Neuronal stem cell (in vitro differentiated cells): ENCODE data around the gene UCK2.

Source experiments
- DNase-seq: peaks from one replicate; pipeline ENCODE4 v3.0.0-alpha.2; 2013; ENCODE audit warnings: low spot score
- H2AFZ ChIP-seq: one replicate; pipeline ENCODE4 v1.6.1; 2013; ENCODE audit warnings: mild to moderate bottlenecking, low read length, inconsistent platforms
- H2AK5ac ChIP-seq: 2 replicates; pipeline ENCODE4 v1.6.1; 2013; ENCODE audit warnings: low read depth, mild to moderate bottlenecking, inconsistent platforms, low read length, moderate library complexity, mixed read lengths
- H2BK120ac ChIP-seq: 2 replicates; pipeline ENCODE4 v1.6.1; 2013; ENCODE audit warnings: low read depth, mild to moderate bottlenecking, inconsistent platforms, low read length, moderate library complexity, mixed read lengths
- H2BK12ac ChIP-seq: one replicate; pipeline ENCODE4 v1.6.1; 2013; ENCODE audit warnings: low read length, inconsistent platforms
- H2BK15ac ChIP-seq: 2 replicates; pipeline ENCODE4 v1.6.1; 2013; ENCODE audit warnings: mild to moderate bottlenecking, low read length, inconsistent platforms, mixed read lengths
- H2BK5ac ChIP-seq: one replicate; pipeline ENCODE4 v1.6.1; 2013; ENCODE audit warnings: inconsistent platforms, mild to moderate bottlenecking, low read length, moderate library complexity
- H3K14ac ChIP-seq: one replicate; pipeline ENCODE4 v1.6.1; 2013; ENCODE audit warnings: low read length, inconsistent platforms
- H3K18ac ChIP-seq: 2 replicates; pipeline ENCODE4 v1.6.1; 2013; ENCODE audit warnings: low read length, inconsistent platforms
- H3K23ac ChIP-seq: 2 replicates; pipeline ENCODE4 v1.6.1; 2013; ENCODE audit warnings: low read depth, mild to moderate bottlenecking, mixed read lengths, low read length, inconsistent platforms; ENCODE audit not compliant: poor library complexity
- H3K27ac ChIP-seq: replicated peaks from 3 replicates; pipeline ENCODE4 v1.5.1; 2013; ENCODE audit warnings: low read length, inconsistent platforms
- H3K27me3 ChIP-seq, 3 experiments: 2 replicates each; pipeline ENCODE4 v1.6.1; 2013; ENCODE audit warnings: low read length in 3 of 3, mild to moderate bottlenecking in 2 of 3, inconsistent platforms in 1 of 3, low read depth in 1 of 3, mixed read lengths in 1 of 3, moderate library complexity in 1 of 3; ENCODE audit not compliant: control insufficient read depth in 3 of 3, insufficient read depth in 3 of 3
- H3K36me3 ChIP-seq, 2 donors: replicated peaks in 1 of 2; 2 replicates each; pipeline ENCODE4 v1.6.1; 2013; ENCODE audit warnings: low read length in 2 of 2; ENCODE audit not compliant: control insufficient read depth in 2 of 2, insufficient read depth in 2 of 2
- H3K4ac ChIP-seq: 2 replicates; pipeline ENCODE4 v1.6.1; 2013; ENCODE audit warnings: inconsistent platforms, mild to moderate bottlenecking, low read length, moderate library complexity
- H3K4me1 ChIP-seq, 2 donors: 1 replicate in 1 of 2; 2 replicates in 1 of 2; pipeline ENCODE4 v1.6.1; 2013; ENCODE audit warnings: low read length in 2 of 2, low read depth in 1 of 2; ENCODE audit not compliant: control insufficient read depth in 2 of 2, insufficient read depth in 1 of 2
- H3K4me2 ChIP-seq: one replicate; pipeline ENCODE4 v1.6.1; 2013; ENCODE audit warnings: mild to moderate bottlenecking, low read length, inconsistent platforms; ENCODE audit not compliant: insufficient read depth, poor library complexity, severe bottlenecking
- H3K4me3 ChIP-seq, 2 donors: 2 replicates each; pipeline ENCODE4 v1.5.1; 2013; ENCODE audit warnings: low read length in 2 of 2, mild to moderate bottlenecking in 2 of 2, inconsistent platforms in 1 of 2, moderate library complexity in 1 of 2
- H3K79me1 ChIP-seq: one replicate; pipeline ENCODE4 v1.6.1; 2013; ENCODE audit warnings: low read depth, mild to moderate bottlenecking, inconsistent platforms, low read length, moderate library complexity
- H3K9ac ChIP-seq: one replicate; pipeline ENCODE4 v1.6.1; 2013; ENCODE audit warnings: mild to moderate bottlenecking, low read depth, low read length, inconsistent platforms; ENCODE audit not compliant: poor library complexity
- H3K9me3 ChIP-seq, 2 donors: replicated peaks in 1 of 2; 2 replicates each; pipeline versions ENCODE3 to v1.6.1; 2013; ENCODE audit warnings: low read length in 2 of 2, mild to moderate bottlenecking in 2 of 2, inconsistent platforms in 1 of 2, low read depth in 1 of 2, mixed read lengths in 1 of 2, moderate library complexity in 1 of 2; ENCODE audit not compliant: control insufficient read depth in 2 of 2, insufficient read depth in 1 of 2
- H4K8ac ChIP-seq: one replicate; pipeline ENCODE4 v1.6.1; 2013; ENCODE audit warnings: low read depth, mild to moderate bottlenecking, inconsistent platforms, low read length, moderate library complexity
- H4K91ac ChIP-seq: one replicate; pipeline ENCODE4 v1.6.1; 2013; ENCODE audit warnings: low read length, low read depth, mild to moderate bottlenecking, inconsistent platforms; ENCODE audit not compliant: poor library complexity
- WGBS, 2 donors: extraction: QIAGEN DNeasy Blood & Tissue Kit; methylation state at CpG; one replicate each; pipeline ENCODE4 v1.1.7; 2013; ENCODE audit warnings: missing lambda C conversion rate in 2 of 2, mixed read lengths in 1 of 2; ENCODE audit not compliant: insufficient read length in 2 of 2, insufficient replicate concordance in 1 of 2; ENCODE audit errors: extremely low coverage in 2 of 2; 5-methylcytosine and 5-hydroxymethylcytosine counted together

UCK2 gene

DNA sequence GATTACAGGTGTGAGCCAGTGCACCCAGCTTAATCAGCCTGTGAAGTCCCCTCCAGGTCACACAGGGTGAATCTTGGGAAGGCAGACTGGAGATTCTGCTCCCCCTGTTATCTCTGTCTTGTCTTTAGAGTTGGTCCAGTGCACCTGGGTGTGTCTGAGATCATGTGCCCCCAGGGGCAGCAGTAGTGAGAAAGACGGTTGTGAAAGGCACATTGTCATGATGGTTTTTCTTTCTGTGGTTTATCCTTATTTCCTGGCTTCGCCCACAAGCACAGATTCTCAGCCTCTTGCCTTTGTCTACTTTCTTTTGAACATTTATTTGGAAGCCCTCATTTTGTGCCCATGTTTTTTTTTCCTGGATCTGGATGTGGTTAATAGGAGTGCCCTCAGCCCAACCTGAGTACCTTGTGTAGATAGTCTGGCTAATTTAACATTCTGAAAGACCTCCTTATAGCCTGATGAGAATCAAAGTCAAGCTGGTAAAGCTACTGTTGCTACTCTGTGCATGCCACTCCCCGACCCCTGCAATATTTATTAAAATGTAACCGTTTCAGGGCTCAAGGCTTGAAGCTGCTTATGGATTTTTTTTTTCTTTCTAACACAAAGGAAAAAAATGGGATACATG, 23.7 kb downstream of the UCK2 start:
- Histone ChIP-seq H3K36me3 (peaks cover 0 to 8% of the 10 kb centered on the region in 2 donors), H3K4me3 (no peak overlapping the region), H3K18ac (no peak overlapping the region), H4K8ac (no peak overlapping the region), H2AFZ (no peak overlapping the region), H3K14ac (no peak overlapping the region), H3K4me2 (no peak overlapping the region), H2BK12ac (no peak overlapping the region), H3K9me3 (peaks cover 0 to 12% of the 10 kb centered on the region in 2 donors), H3K27ac (no peak overlapping the region), H3K4me1 (peaks cover 2 to 10% of the 10 kb centered on the region in 2 donors), H3K9ac (no peak overlapping the region), H3K23ac (no peak overlapping the region), H3K79me1 (peaks cover 6% of the 10 kb centered on the region), H2BK120ac (no peak overlapping the region), H2AK5ac (no peak overlapping the region), H2BK5ac (no peak overlapping the region), H3K4ac (no peak overlapping the region), H4K91ac (no peak overlapping the region), H2BK15ac (no peak overlapping the region), H3K27me3 (no peaks in the 10 kb centered on the region)
- no CpG with 5 or more reads among the region's 4 CpGs for WGBS, 2 donors
- no peak for DNase-seq

DNA sequence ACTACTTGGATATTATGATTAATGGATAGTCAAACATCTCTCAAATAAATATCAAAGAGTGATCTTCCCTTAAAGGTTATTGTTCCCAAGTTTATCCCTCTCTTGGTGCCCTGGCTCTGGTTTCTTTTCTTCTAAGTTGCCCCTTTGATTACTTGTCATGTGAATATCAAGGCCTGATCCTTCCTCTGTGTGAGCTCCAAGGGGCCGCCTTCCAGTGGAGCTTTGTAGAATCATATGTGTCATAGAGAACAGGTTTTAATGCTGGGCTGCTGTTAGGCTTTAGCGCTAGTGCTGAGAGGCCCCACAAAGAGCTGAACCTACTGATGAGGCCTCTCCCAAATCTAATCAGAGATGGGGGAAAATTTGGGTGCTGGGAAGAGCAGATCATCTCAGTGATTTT, 25.5 kb downstream of the UCK2 start:
- no peak overlapping the region for H4K91ac ChIP-seq
- peaks cover 13% of the 10 kb centered on the region for H3K79me1 ChIP-seq
- H3K9me3 ChIP-seq = peaks cover 0 to 10% of the 10 kb centered on the region in 2 donors
- no peak for DNase-seq
- no peak overlapping the region for H3K27ac ChIP-seq
- H4K8ac ChIP-seq = no peak overlapping the region
- no peak overlapping the region for H3K4me2 ChIP-seq
- no peaks in the 10 kb centered on the region for H3K27me3 ChIP-seq
- no peak overlapping the region for H2BK120ac ChIP-seq
- no peak overlapping the region for H2BK15ac ChIP-seq
- peaks cover 0 to 8% of the 10 kb centered on the region in 2 donors for H3K36me3 ChIP-seq
- H3K4ac ChIP-seq = no peak overlapping the region
- H3K23ac ChIP-seq = no peak overlapping the region
- H3K4me3 ChIP-seq = no peak overlapping the region
- no peak overlapping the region for H3K9ac ChIP-seq
- H2AFZ ChIP-seq = no peak overlapping the region
- H2BK12ac ChIP-seq = no peak overlapping the region
- no peak overlapping the region for H3K18ac ChIP-seq
- no peak overlapping the region for H2AK5ac ChIP-seq
- H2BK5ac ChIP-seq = no peak overlapping the region
- no peak overlapping the region for H3K14ac ChIP-seq
- H3K4me1 ChIP-seq = peaks cover 10 to 12% of the 10 kb centered on the region in 2 donors
- no CpG with 5 or more reads among the region's 2 CpGs for WGBS, 2 donors

DNA sequence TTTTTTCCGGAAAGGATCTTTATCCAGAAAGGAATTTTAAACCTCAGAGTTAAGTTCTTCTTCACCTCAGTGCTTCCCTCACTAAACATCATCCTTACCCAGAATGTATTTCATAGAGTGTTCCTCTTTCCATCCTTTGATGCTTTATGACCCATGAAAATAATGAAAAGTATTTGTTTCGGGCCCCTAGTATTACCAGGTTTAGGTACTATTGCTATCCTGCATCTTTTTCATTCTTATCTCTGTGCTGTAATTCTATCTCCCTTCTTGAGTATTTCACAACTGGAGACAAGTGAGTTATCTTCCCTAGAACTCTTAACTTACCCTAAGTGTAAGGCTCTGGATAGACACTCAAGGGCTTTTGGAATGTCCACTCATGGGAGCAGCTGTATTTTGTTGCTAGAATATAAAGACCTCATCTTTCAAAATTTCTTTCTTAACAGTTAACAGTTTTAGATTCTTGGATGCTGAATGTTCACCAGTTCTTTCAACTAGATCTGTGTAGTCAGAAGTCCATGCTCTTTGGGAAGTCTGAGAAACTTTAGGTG, 26.2 kb downstream of the UCK2 start:
- H4K91ac ChIP-seq = no peak overlapping the region
- H2AK5ac ChIP-seq = no peak overlapping the region
- no peak overlapping the region for H2AFZ ChIP-seq
- peaks cover 0 to 3% of the 10 kb centered on the region in 2 donors for H3K36me3 ChIP-seq
- H3K4me1 ChIP-seq = peaks cover 10 to 19% of the 10 kb centered on the region in 2 donors
- H3K4me3 ChIP-seq = no peak overlapping the region
- no peaks in the 10 kb centered on the region for H3K27me3 ChIP-seq
- H3K79me1 ChIP-seq = peaks cover 14% of the 10 kb centered on the region
- no peak overlapping the region for H2BK5ac ChIP-seq
- H2BK120ac ChIP-seq = no peak overlapping the region
- no peak overlapping the region for H4K8ac ChIP-seq
- no peak for DNase-seq
- H3K4me2 ChIP-seq = no peak overlapping the region
- H3K9me3 ChIP-seq = peaks cover 0 to 3% of the 10 kb centered on the region in 2 donors
- H3K27ac ChIP-seq = no peak overlapping the region
- H2BK12ac ChIP-seq = no peak overlapping the region
- no peak overlapping the region for H3K4ac ChIP-seq
- H2BK15ac ChIP-seq = no peak overlapping the region
- no peak overlapping the region for H3K18ac ChIP-seq
- WGBS, 2 donors = no CpG with 5 or more reads among the region's 2 CpGs
- H3K14ac ChIP-seq = no peak overlapping the region
- H3K9ac ChIP-seq = no peak overlapping the region
- H3K23ac ChIP-seq = no peak overlapping the region

DNA sequence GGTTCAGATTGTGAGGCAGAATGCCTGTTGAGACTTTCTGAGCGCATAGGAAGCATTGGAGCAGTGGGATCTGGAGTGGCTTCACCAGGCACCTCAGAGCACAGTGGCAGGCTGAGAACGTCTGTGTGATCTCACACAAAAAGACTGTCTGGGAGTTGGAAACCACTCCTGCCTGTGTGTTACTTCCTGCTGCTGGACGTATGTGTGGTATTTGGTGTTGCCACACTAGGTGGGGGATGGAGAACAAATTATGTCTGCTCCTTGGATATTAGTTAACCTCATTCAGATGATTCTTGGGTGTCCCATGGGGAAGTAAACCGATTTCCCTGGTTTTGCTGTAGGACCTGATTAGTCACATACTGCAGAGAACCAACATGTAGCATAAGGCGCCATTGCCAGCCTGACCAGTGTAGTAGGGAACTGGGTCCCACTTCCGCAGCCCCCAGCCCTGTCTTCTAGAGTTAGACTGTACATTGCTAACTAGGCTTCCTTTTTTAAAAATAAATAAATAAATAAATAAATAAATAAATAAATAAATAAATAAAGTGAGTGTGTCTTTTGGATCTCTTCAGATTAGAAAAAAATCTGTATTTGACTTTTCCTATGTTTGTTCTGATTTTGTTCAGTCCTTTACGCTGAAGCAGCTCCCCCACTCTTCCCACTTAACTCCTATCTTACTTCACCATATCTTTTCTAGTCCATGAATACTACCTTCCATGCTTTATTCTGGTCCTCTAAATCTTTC, 26.9 kb downstream of the UCK2 start:
- Histone ChIP-seq H4K8ac (no peak overlapping the region), H3K4me2 (no peak overlapping the region), H2AK5ac (no peak overlapping the region), H3K27me3 (no peaks in the 10 kb centered on the region), H2BK5ac (no peak overlapping the region), H2AFZ (no peak overlapping the region), H3K4ac (no peak overlapping the region), H3K4me3 (no peak overlapping the region), H2BK15ac (no peak overlapping the region), H3K79me1 (peaks cover 15% of the 10 kb centered on the region), H3K18ac (no peak overlapping the region), H3K27ac (no peak overlapping the region), H2BK120ac (no peak overlapping the region), H3K9ac (no peak overlapping the region), H3K4me1 (peaks cover 10 to 23% of the 10 kb centered on the region in 2 donors), H3K9me3 (peaks cover 0 to 2% of the 10 kb centered on the region in 2 donors), H2BK12ac (no peak overlapping the region), H3K14ac (no peak overlapping the region), H3K36me3 (peaks cover 0 to 2% of the 10 kb centered on the region in 2 donors), H4K91ac (no peak overlapping the region), H3K23ac (no peak overlapping the region)
- no peak for DNase-seq
- WGBS, 2 donors = no CpG with 5 or more reads among the region's 7 CpGs
